ENCODE results near the gene FNBP1L.

Gene FNBP1L

DNA sequence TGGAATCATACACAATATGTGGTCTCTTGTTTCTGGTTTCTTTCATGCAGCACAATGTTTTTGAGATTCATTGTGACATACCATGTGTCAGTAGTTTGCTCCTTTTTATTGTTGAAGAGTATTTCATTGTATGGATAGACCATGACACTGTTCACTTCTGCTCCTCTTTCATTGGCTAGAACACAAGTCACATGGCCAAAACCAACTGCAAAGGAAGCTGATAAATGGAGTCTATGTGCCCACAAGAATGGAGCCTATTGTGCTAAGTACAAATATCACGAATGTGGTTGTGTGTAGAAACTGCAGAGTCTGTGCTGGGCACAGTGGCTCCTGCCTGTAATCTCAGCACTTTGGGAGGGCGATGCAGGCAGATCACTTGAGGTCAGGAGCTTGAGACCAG, 28.6 kb upstream of the FNBP1L start:
- no peak for TF ChIP-seq ZFX (IDR thresholded peaks at IDR 0.05)
- TF ChIP-seq, protein P1, sequence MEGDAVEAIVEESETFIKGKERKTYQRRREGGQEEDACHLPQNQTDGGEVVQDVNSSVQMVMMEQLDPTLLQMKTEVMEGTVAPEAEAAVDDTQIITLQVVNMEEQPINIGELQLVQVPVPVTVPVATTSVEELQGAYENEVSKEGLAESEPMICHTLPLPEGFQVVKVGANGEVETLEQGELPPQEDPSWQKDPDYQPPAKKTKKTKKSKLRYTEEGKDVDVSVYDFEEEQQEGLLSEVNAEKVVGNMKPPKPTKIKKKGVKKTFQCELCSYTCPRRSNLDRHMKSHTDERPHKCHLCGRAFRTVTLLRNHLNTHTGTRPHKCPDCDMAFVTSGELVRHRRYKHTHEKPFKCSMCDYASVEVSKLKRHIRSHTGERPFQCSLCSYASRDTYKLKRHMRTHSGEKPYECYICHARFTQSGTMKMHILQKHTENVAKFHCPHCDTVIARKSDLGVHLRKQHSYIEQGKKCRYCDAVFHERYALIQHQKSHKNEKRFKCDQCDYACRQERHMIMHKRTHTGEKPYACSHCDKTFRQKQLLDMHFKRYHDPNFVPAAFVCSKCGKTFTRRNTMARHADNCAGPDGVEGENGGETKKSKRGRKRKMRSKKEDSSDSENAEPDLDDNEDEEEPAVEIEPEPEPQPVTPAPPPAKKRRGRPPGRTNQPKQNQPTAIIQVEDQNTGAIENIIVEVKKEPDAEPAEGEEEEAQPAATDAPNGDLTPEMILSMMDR (conservative IDR thresholded peaks at IDR 0.05), result no peak
- H3K27ac ChIP-seq, result no peak overlapping the region

- TF ChIP-seq, protein P1 (conservative IDR thresholded peaks at IDR 0.05), result no peak
- no peak for TF ChIP-seq ZFX (IDR thresholded peaks at IDR 0.05)
- H3K27ac ChIP-seq, result no peak overlapping the region
Observed at GRCh38 chr1:93420400-93420799, 27.5 kb upstream of the FNBP1L start.

GRCh38 chr1:93426181-93426580, 21.7 kb upstream of the FNBP1L start:
- no peak overlapping the region for H3K27ac ChIP-seq
- TF ChIP-seq, protein P1 (conservative IDR thresholded peaks at IDR 0.05), result no peak
- no peak for TF ChIP-seq ZFX (IDR thresholded peaks at IDR 0.05)

GRCh38 chr1:93427656-93428055, 20.3 kb upstream of the FNBP1L start:
- H3K27ac ChIP-seq, result no peak overlapping the region
- TF ChIP-seq, protein P1 (conservative IDR thresholded peaks at IDR 0.05), result no peak
- TF ChIP-seq ZFX (IDR thresholded peaks at IDR 0.05), result no peak

GRCh38 chr1:93433407-93433961, 14.4 kb upstream of the FNBP1L start:
- TF ChIP-seq, protein P1 (conservative IDR thresholded peaks at IDR 0.05), result peak; percentile 41
- TF ChIP-seq ZFX (IDR thresholded peaks at IDR 0.05), result no peak
- no peak overlapping the region for H3K27ac ChIP-seq

DNA sequence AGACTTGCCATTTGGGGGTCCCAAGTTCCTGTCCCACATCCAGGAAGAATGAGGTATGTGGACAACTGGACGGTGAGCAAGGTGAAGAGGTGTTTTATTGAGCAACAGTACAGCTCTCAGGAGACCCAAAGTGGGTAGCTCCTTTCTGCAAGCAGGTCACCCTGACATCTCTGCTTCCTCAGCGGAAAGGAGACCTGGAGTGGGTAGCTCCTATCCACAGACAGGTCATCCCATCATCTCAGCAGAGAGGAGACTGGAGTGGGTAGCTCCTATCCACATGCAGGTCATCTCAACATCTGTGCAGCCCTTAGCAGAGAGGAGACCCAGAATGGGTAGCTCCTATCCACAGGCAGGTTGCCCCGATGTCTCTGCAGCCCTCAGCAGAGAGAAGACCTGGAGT, 13.8 kb upstream of the FNBP1L start:
- H3K27ac ChIP-seq, result no peak overlapping the region
- no peak for TF ChIP-seq ZFX (IDR thresholded peaks at IDR 0.05)
- TF ChIP-seq, protein P1 (conservative IDR thresholded peaks at IDR 0.05), result no peak

DNA sequence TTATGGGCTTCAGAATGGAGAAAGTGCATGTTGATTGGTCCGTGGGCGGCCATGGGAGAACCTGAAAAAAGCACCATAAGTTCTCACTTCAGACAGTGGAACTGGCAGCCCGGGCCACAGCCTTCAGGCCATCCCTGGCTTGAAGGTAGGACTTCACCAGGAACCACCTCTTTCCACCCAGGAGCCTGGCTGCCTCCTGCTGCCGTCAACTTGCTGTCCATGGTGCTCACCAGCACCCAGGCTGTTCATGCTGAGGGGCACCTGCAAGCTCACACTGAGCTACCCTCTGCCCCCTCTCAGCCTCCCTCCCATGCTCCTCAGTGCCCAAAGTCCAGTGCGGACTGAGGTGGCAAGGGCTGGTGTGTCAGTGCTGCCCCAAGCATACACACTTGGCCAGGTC, 12.9 kb upstream of the FNBP1L start:
- no peak for TF ChIP-seq ZFX (IDR thresholded peaks at IDR 0.05)
- TF ChIP-seq, protein P1 (conservative IDR thresholded peaks at IDR 0.05), result no peak
- H3K27ac ChIP-seq, result no peak overlapping the region

Measured in C4-2B (cell line).